Measurements from ENCODE around the gene AATK.
A peak's percentile ranks its signal among the peaks of the same experiment; 100 is the strongest.

AATK gene

GRCh38 chr17:81123052-81124048 is 42.7 kb downstream of the AATK start:
- no peak for DNase-seq

DNA sequence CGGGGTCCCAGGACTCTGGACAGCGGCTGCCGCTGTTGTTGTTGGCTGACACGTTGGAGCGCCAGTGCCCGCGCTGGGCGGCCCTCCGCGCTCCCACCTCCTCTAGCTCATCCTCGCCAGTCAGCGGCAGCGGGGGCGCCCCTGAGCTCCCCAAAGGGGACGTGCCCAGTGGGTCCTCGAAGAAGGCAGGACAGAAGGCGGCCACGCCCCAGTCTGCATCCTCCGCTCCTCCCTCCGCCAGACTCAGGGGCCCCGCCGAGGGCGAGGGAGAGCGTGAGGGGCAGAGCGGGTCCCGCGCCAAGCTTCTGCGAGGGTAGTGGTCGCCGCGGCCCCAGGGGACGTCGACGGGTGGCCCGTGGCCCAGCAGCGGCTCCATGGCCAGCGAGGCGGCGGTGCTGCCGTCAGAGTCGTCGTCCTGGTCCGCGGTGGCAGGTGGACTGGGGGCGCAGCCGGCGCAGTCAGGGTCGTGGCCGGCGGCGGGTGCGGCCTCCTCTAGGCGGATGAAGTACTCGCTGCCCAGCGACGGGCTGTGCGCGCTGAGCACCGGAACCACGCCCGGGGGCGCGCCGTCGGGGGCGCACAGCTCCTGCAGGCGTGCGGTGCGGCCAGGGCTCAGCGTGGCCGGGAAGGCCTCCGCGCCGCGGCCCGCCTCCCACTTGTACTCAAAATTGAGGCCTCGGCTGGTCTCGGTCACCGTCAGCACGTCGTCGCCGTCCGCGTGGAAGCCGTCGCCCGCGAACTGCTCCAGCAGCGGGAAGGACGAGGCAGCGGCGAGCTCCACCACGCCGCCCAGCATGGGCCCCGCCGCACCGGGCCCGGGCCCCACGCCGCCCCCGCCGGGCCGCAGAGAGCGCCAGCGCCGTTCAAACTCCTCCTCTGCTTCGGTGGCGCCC is 43.9 kb downstream of the AATK start:
- no peak for DNase-seq

- no peak for DNase-seq
These were observed 45.1 kb downstream of the AATK start for GRCh38 chr17:81120695-81121621.

DNA sequence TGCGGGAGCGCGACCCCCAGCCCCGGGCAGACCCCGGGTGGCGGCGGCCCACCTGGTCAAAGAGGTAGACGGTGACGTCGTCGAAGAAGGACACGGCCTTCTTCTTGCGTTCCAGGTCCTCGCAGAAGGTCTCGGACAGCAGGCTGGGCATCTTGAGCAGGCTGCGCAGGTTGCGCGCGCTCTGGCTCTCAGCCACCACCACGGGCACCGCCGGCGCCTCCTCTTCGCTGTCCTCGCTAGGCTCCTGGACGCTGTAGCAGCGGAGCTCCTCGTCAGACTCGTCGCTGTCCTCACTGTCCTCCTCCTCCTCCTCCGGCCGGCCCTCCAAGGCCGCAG is 45.9 kb downstream of the AATK start:
- DNase-seq = no peak

- peak; percentile 91 for DNase-seq
These were observed 46.5 kb downstream of the AATK start for GRCh38 chr17:81119223-81120148.

GRCh38 chr17:81118308-81119221 is 47.5 kb downstream of the AATK start:
- DNase-seq = no peak

GRCh38 chr17:81117672-81118198 is 48.3 kb downstream of the AATK start:
- no peak for DNase-seq

GRCh38 chr17:81116704-81117103 is 49.3 kb downstream of the AATK start:
- DNase-seq = no peak

DNA sequence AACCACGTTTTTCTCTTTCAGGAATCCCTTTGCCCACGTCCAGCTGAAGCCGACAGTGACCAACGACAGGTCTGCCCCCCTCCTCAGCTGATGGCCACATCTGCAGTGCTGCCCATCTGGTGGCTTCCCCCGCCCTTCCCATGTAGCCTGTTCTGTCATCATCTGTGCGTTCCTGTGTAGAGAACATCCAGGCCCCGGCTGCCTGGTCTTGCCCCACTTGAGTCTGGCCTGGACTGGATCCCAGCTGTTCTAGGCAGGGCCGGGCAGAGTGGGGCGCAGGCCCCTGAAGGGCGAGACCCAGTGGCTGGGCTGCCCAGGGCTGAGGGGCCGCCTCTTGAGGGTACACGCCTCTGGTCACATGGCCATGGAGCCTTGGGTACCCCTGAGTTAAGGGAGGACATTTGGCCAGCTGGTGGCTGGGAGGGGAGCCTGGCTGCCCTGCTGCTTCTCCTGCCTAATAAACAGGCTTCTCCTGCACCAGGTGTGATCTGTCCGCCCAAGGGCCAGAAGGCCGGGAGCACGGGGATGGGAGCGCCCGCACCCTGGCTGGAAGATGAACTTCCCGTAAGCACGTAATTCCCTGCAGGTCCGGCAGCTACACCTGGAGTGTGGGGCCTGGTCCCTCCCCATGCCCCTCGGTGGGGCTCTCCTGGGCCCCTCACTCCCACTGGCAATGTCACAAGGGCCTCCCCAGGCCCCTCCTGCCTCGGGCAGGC is 50.1 kb downstream of the AATK start:
- no peak for DNase-seq

DNA sequence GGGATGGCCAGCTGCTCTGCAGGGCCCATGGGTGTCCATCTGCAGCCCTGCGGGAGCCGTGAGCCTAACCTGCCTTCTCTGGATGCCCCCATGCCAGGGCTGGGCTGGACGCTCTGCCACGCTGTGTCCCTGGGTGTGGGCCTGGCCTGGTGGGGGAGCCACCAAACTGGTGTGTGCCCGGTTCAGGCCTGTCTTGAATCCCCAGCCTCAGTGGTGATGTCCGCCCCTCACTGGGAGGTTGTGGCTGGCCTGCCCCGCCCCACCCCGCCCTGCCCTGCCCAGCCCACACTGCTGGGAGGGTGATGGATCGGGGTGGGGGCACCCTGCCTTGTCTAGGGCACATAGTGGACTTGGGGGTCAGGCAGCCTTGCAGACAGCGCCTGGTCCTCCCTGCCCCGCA is 50.8 kb downstream of the AATK start:
- DNase-seq = no peak

- DNase-seq = no peak
These were observed 51.5 kb downstream of the AATK start for GRCh38 chr17:81114351-81115093.

DNA sequence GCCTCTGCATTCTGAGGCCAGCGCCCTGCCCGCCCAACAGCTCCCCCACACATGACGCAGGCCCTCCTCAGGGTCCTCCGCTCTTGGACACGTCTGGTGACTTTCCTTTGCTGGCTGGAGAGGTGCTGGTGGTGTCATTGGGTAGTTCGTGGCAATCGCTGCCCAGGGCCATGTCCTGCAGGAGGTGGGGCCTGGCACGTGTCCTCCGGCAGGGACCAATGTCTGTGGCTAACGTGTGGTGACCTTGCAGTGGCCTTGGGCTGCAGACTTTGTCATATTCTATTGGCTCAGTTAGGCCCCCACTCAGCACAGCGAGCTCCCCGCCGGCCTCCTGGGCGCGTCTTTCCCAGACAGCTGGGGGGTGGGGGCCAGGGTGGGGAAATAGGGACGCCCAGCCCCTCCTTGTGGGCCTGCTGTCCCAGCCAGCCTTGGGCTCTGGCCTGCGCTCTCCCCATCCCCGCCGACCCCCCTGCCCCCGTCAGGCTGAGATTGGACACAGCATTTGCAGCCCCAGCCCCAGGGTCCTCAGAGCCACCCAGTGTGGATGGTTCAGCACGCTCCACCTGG is 52.8 kb downstream of the AATK start:
- no peak for DNase-seq

- no peak for DNase-seq
These were observed 53.6 kb downstream of the AATK start for GRCh38 chr17:81112450-81112849.

DNA sequence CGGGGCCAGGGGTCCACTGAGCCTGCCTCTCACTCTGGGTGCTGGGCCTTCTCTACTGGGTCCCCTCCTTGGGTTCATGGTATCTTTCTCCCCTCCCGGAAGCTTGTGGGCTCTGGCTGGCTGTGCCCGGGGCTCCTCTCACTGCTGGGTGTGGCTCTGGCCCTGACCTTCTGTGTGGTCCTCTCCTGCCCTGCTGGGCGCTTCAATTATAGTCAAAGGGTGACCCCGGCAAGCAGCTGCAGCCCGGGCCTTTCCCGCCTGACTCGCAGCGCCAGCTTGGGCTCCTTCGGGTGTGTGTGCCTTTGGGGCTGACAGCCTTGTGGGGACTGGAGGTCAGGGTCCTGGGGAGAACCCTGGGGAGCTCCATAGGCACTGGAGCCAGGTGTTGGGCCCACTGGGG is 55.0 kb downstream of the AATK start:
- no peak for DNase-seq

DNA sequence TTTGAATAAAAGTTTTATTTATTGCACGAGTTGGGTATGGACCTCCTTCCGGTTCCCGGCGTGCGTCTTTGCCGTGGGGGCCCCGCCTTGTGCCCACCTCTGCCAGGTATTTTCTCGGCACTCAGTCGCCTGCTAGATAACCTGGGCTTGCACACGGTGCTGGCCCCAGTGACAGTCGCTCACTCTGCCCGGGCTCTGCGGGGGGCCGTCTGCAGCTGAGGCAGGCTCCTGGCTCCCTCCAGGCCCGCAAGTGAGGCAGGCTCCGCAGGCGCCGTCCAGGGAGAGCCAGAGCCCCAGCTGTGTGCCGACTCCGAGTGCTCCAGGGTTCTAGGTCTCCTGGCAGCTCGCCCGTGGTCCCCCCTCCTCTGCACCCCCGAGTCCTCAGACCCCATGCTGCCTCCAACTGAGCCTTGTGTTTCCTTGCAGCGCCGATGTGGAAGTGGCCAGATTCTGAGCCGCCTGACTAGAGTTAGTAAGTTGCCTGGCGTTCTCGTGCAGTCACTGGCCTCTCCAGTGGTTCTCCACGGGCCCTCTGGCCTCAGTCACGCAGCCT is 55.5 kb downstream of the AATK start:
- DNase-seq = no peak

GRCh38 chr17:81109957-81110356 is 56.1 kb downstream of the AATK start:
- DNase-seq = no peak

DNA sequence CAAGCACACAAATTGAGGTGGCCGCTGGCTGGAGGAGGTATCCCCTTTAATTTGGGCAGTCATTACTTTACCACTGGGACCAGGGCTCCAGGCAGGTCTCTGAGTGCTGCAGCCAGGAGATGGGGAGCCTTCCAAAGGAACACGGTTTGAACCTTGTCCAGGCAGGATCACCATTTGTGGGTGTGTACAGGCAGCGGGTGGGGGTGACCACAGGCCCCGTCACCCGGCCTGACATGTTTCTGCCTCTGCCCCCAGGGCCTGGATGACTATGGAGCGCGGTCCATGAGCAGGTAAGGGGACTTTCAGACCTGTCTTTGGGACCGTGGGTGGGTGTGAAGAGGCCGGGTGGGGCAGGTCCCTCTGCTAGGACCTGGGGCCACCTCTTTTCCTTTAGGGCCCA is 57.8 kb downstream of the AATK start:
- no peak for DNase-seq

GRCh38 chr17:81106716-81107115 is 59.3 kb downstream of the AATK start:
- DNase-seq = no peak

All from CD4-positive, alpha-beta T cell treated with Interleukin-10 for 1 hour (primary cell).